Measurements from ENCODE around the gene PLCB3. TPM values are rescaled to one million over a fixed set of nuclear protein-coding genes. Genes with fewer than 3 reads are reported as not detected.

PLCB3 gene
- total and polyA plus RNA-seq, 2 experiments from 2014 or later: 28.1 to 103 TPM

GRCh38 chr11:64246871-64247728, 4.2 kb upstream of the PLCB3 start, which contains the start of gene PPP1R14B:
Gene PPP1R14B, minus strand, starts transcription at chr11:64246943. Its CDS starts 270 bp downstream, at chr11:64246673.
- peak within 1 kb of the TSS; percentile 95 for H3K27ac ChIP-seq (ENCODE audit: low read depth)
- Mint-ChIP-seq H3K4me3 (peak within 1 kb of the TSS; percentile 88), H3K27ac (peak within 1 kb of the TSS; percentile 95), H3K36me3 (ENCODE audit: low read depth) (peaks cover 17% of the 10 kb centered on the region), H3K27me3 (ENCODE audit: insufficient read depth, low read depth, poor library complexity) (peaks cover 38% of the 10 kb centered on the region), H3K4me1 (peaks cover 47% of the 10 kb centered on the region), H3K9me3 (no peaks in the 10 kb centered on the region)
- TF ChIP-seq POLR2AphosphoS5 (IDR thresholded peaks at IDR 0.05; ENCODE audit: low read depth) (peak; percentile 59), ETS1 (IDR thresholded peaks at IDR 0.05) (0 out of 2 replicates have a peak, but pooled peaks have one; percentile 63), REST (IDR thresholded peaks at IDR 0.05; ENCODE audit: unreplicated experiment) (no peak), EZH2 (IDR thresholded peaks at IDR 0.05; ENCODE audit: low read depth, unreplicated experiment) (no peak)
- peak within 1 kb of the TSS; percentile 88 for H2AFZ ChIP-seq
- no peaks in the 10 kb centered on the region; the same call in 1 of the 2 replicates for H4K20me1 ChIP-seq (replicated peaks; ENCODE audit: insufficient read depth)
- no peaks in the 10 kb centered on the region for H3K27me3 ChIP-seq (ENCODE audit: insufficient read depth)
- peaks cover 31% of the 10 kb centered on the region for H3K79me2 ChIP-seq (replicated peaks; ENCODE audit: insufficient read depth)
- H3K9me2 ChIP-seq (ENCODE audit: insufficient read depth): no peaks in the 10 kb centered on the region
- H3F3A ChIP-seq (replicated peaks; ENCODE audit: low read depth): peaks cover 51% of the 10 kb centered on the region
- DNase-seq (ENCODE audit: low spot score): peak; percentile 95
- peaks cover 44% of the 10 kb centered on the region for H3K4me1 ChIP-seq (ENCODE audit: insufficient read depth)
- no peaks in the 10 kb centered on the region for H3K36me3 ChIP-seq (ENCODE audit: insufficient read depth)
- H3K4me3 ChIP-seq: peak within 1 kb of the TSS; percentile 100
- peak within 1 kb of the TSS; percentile 100 for H3K4me2 ChIP-seq
- peak; percentile 48 for ATAC-seq

- Mint-ChIP-seq H3K36me3 (ENCODE audit: low read depth) (peaks cover 14% of the 10 kb centered on the region), H3K4me1 (peaks cover 42% of the 10 kb centered on the region), H3K4me3 (peak overlapping the region; percentile 88), H3K27ac (peak overlapping the region; percentile 94), H3K9me3 (no peaks in the 10 kb centered on the region), H3K27me3 (ENCODE audit: insufficient read depth, low read depth, poor library complexity) (peaks cover 35% of the 10 kb centered on the region)
- Histone ChIP-seq H4K20me1 (replicated peaks; ENCODE audit: insufficient read depth) (no peaks in the 10 kb centered on the region; the same call in none of the 2 replicates), H3K27ac (ENCODE audit: low read depth) (peak overlapping the region; percentile 62; the same call in 1 of the 2 replicates), H2AFZ (peak overlapping the region; percentile 66; the same call in 1 of the 2 replicates), H3K79me2 (replicated peaks; ENCODE audit: insufficient read depth) (peaks cover 30% of the 10 kb centered on the region), H3K36me3 (ENCODE audit: insufficient read depth) (no peaks in the 10 kb centered on the region), H3K27me3 (ENCODE audit: insufficient read depth) (no peaks in the 10 kb centered on the region), H3K4me3 (peak overlapping the region; percentile 100), H3F3A (replicated peaks; ENCODE audit: low read depth) (peaks cover 47% of the 10 kb centered on the region), H3K4me1 (ENCODE audit: insufficient read depth) (peaks cover 39% of the 10 kb centered on the region), H3K9me2 (ENCODE audit: insufficient read depth) (no peaks in the 10 kb centered on the region), H3K4me2 (peak overlapping the region; percentile 100)
- DNase-seq (ENCODE audit: low spot score) (no peak), ATAC-seq (peak; percentile 8)
- no peak for TF ChIP-seq CREB1 (CRISPR knock-in tag; IDR thresholded peaks at IDR 0.05; ENCODE audit: low read depth)
- TF ChIP-seq NANOG (IDR thresholded peaks at IDR 0.05; ENCODE audit: borderline replicate concordance): no peak
- TF ChIP-seq CTCF (conservative IDR thresholded peaks at IDR 0.05; ENCODE audit: low read depth in 2 of 2): no peak
- no peak for TF ChIP-seq REST (IDR thresholded peaks at IDR 0.05; ENCODE audit: unreplicated experiment)
- no peak for TF ChIP-seq ETS1 (IDR thresholded peaks at IDR 0.05)
- TF ChIP-seq ZNF114 (CRISPR knock-in tag; IDR thresholded peaks at IDR 0.05): no peak
- no peak for TF ChIP-seq JUNB (IDR thresholded peaks at IDR 0.05; ENCODE audit: unreplicated experiment)
Measured at GRCh38 chr11:64247729-64248531, 3.4 kb upstream of the PLCB3 start.
